Stimulated activated CD4-positive, alpha-beta T cell treated with anti-CD3 and anti-CD28 coated beads, Interleukin-12 subunit alpha, Interleukin-12 subunit beta, amount 100 ng/mL, for 24 hours (primary cell): Measurements from ENCODE around the gene CPZ.

Source experiments
- DNase-seq, 2 experiments: peaks; one replicate each; pipeline ENCODE4 v3.0.0-alpha.2; 2020; ENCODE audit warnings: low read depth in 2 of 2

Gene CPZ

GRCh38 chr4:8594097-8595038 is 1.8 kb downstream of the CPZ start:
- no peak for DNase-seq

GRCh38 chr4:8595237-8596087 is 2.9 kb downstream of the CPZ start:
- DNase-seq: no peak

- DNase-seq: no peak
Observed at GRCh38 chr4:8596891-8597290, 4.3 kb downstream of the CPZ start.

DNA sequence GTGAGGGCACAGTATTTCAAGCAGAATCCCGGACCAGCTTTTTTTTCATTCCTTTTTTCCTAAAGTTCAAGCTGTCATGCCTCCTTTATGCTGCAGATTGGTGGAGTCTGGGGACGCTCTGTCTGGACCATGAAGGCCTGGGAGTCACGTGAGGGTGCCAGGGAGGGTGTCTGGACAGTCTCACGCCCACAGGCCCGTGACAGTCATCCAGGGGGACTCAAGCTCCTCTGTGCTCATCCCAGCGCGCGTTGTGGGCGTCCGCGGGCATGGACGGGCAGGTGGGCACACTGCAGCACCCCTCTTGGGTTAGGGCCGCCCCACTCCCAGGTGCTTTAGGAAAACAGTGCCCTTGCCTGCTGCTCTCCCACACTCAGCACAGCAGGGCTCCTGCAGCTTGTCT is 4.8 kb downstream of the CPZ start:
- no peak for DNase-seq

DNA sequence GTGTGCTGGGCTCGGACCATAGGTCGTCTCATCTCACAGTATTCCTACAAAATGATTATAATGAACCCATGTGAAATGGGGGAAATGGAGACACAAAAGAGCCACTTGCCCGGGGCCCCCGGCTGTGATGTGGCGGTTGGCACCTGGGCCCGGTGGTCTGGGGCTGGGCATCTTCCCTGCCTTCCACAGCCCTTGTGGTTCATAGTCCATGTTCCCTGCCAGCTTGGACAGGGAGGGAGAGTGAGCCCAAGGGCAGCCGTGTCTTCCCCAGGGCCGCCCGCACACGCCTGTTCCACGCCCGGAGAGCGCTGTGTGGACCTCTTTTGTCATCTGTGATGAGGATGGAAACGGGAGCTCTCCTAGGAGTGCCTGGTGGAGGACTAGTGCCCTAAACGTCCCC is 5.2 kb downstream of the CPZ start:
- no peak for DNase-seq

DNA sequence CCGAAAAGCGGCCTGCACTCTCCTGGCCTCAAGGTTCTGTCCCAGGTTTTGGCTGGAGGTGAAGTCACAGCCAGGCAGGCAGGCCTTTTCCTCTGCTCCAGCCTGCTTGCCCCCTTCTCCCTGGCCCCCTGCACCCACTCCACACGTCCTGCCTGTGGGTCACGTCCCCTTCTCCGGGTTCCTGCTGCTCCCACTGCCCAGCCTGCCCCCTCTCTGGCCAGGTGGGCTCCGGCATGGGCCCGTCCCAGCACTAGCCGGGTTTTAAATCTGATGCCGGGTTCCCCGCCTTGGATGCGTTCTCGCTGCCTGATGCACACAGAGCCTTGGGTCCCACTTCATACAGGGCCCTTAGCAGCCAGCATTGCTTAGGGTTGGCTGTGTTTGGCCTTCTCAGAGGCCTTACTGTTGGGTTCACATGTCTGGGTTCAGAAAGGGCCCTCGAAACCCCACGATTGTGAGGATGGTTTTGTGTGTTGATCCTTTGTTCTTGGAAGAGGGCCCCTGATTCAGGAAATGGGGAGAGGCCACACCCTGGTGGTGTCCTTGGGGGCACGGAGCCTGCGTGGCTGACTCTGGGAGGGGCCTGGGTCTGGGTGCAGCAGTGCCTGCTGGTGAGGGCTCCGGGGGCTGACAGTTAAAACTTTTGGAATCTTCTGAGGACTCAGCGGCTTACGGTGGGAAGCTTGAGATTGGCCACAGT is 6.0 kb downstream of the CPZ start:
- DNase-seq: no peak

GRCh38 chr4:8599091-8599460 is 6.5 kb downstream of the CPZ start:
- no peak for DNase-seq

- DNase-seq: no peak
Observed at GRCh38 chr4:8599657-8600056, 7.1 kb downstream of the CPZ start.

GRCh38 chr4:8600266-8600665 is 7.7 kb downstream of the CPZ start:
- no peak for DNase-seq

DNA sequence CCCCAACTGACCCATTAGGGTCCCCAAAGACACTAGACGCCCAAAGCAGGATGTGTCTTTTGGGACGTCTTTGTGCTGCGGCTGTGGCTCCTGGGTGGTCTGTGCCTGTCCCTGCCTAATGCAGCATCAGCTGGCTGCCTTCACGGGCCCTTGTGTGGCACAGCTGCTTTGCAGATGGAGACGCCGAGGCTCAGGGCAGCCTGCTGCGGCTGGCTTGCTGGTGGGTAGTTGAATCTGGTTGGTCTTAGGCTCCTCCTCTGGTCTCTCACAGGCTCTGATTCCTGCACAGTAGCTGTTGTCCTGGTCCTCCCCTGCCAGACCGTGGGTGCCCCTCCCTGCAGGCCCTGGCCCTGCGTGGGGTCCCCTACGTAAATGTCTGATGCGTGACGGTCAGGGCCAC is 8.1 kb downstream of the CPZ start:
- no peak for DNase-seq

- no peak for DNase-seq
Observed at GRCh38 chr4:8601086-8601485, 8.5 kb downstream of the CPZ start.

DNA sequence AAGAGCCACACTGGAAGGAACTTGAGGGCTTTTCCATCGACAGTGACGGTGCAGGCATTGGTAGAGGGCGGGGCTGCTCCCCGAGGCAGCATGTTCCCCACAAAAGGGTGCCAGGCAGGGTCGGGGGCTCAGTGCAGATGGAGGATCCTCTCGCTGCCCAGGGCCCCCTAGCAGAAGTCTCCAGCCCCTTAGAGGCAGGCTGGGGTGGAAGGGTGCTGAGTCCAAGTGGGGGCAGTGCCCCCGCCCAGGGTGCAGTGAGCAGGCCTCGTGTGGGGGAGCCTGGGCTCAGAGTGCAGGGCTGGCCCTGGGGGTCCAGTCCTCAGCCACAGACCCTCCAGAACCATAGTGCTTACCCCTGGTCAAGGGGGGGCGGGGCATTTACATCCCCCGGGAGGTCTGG is 9.0 kb downstream of the CPZ start:
- no peak for DNase-seq

- no peak for DNase-seq
Observed at GRCh38 chr4:8602686-8603430, 10.3 kb downstream of the CPZ start.

DNA sequence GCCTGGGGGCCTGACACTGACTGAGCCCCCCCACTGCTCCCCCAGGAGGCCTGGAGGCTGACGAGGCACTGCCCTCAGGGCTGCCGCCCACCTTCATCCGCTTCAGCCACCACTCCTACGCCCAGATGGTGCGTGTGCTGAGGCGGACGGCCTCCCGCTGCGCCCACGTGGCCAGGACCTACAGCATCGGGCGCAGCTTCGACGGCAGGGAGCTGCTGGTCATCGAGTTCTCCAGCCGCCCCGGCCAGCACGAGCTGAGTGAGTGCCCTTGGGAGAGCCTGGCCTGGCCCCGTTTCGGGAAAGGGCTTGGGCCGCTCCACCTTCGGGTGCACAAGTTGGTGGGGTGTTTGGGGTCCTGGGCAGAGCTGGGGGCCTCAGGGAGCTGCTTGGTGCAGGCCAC is 11.4 kb downstream of the CPZ start:
- DNase-seq: no peak

GRCh38 chr4:8605289-8605688 is 12.7 kb downstream of the CPZ start:
- DNase-seq: no peak

DNA sequence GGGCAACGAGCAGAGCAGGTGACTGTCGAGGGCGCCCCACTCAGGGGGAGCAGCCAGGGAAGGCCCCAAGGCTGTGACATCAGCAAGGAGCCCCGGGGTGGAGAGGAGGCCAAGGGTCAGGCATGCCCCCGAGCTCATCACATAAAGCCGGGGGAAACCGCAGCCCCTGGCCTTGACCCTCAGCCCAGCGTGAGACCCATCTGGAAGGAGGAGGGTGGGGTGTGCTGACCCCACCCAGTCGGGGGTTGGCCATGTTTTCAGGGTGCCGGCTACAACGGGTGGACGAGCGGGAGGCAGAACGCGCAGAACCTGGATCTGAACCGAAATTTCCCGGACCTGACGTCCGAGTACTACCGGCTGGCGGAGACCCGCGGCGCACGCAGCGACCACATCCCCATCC is 13.9 kb downstream of the CPZ start:
- no peak for DNase-seq

- no peak for DNase-seq
Observed at GRCh38 chr4:8606966-8607365, 14.4 kb downstream of the CPZ start.

- DNase-seq: peak in 1 of 2 experiments; percentile 48
Observed at GRCh38 chr4:8607603-8608481, 15.3 kb downstream of the CPZ start.

DNA sequence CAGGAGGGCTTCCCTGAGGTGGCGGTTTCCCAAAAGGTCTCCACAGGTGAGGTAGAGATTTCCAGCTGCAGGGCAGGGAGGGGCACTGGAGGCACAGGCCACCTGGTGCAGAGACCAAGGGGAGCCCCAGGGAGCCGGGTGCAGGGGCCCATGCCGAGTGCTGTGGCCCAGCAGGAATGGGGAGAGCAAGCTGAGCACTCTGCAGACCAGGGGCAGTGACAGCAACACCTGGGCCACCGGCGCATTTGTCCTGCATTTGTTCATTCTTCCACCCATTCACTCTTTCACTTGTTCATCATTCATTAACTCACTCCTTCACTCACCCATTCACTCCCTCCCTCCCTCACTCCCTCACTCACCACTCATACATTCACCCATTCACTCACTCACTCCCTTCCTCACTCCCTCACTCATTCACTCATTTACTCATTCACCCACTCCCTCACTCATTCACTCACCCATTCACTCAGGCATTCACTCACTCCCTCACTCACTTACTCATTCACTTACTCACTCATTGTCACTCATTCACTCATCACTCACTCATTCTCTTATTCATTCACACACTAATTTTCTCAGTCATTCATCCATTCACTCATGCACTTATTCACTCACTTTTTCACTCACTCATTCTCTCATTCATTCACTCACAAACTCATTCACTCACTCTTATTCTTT is 16.3 kb downstream of the CPZ start:
- no peak for DNase-seq

- DNase-seq: no peak
Observed at GRCh38 chr4:8609406-8609805, 16.8 kb downstream of the CPZ start.
